Large intestine (tissue), 3 donors: ENCODE results near the gene RIPK3. TPM values are rescaled to one million over a fixed set of nuclear protein-coding genes. Genes with fewer than 3 reads are reported as not detected.

Experiments
- DNase-seq, 2 donors: peaks; one replicate each; pipeline versions ENCODE4 v3.0.0 to v3.0.0-alpha.2; 2013
- H3K27ac ChIP-seq: one replicate; pipeline ENCODE4 v1.5.1; 2013; ENCODE audit warnings: low read length
- H3K27me3 ChIP-seq: 2 replicates; pipeline ENCODE4 v1.6.1; 2013; ENCODE audit warnings: low read length; ENCODE audit not compliant: control insufficient read depth, insufficient read depth
- H3K36me3 ChIP-seq: 2 replicates; pipeline ENCODE4 v1.6.1; 2013; ENCODE audit warnings: low read length; ENCODE audit not compliant: control insufficient read depth, insufficient read depth
- H3K4me1 ChIP-seq: one replicate; pipeline ENCODE4 v1.6.1; 2013; ENCODE audit warnings: low read length; ENCODE audit not compliant: control insufficient read depth, insufficient read depth
- H3K4me3 ChIP-seq: one replicate; pipeline ENCODE4 v1.5.1; 2013; ENCODE audit warnings: low read length
- H3K9me3 ChIP-seq: one replicate; pipeline ENCODE4 v1.6.1; 2013; ENCODE audit warnings: mild to moderate bottlenecking, low read depth, low read length, moderate library complexity; ENCODE audit not compliant: control insufficient read depth
- WGBS: methylation state at CpG from one replicate; pipeline ENCODE4 v1.1.5; 2013; ENCODE audit warnings: low lambda C conversion rate; ENCODE audit not compliant: insufficient coverage; 5-methylcytosine and 5-hydroxymethylcytosine counted together
- polyA plus RNA-seq: library from polyadenylated mRNA; unstranded; fragments of 120-200 nt; gene quantifications from one replicate; pipeline ENCODE4 v1.2.1, GENCODE V29; 2013

The RIPK3 gene
- polyA plus RNA-seq, 1 donor = 14.8 TPM

DNA sequence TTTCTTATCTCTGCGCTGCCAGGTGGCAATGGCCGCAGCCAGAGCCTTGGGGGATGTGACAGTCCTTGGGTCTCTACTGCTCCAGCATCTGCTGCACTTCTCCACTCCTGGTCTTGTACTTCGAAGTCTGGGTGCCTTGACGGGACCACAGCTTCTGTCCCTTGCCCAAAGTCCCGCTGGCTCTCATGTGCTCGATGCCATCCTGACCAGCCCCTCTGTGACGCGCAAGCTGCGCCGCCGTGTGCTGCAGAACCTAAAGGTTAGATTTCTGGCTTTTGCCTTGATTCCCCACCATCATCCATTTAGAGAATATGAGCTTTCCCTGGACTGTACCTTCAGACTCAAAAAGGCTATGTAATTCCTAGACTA lies 35.8 kb downstream of the RIPK3 start:
- no CpG with 5 or more reads among the region's 11 CpGs for whole genome bisulfite sequencing
- H3K4me1 ChIP-seq = peaks cover 39% of the 10 kb centered on the region

DNA sequence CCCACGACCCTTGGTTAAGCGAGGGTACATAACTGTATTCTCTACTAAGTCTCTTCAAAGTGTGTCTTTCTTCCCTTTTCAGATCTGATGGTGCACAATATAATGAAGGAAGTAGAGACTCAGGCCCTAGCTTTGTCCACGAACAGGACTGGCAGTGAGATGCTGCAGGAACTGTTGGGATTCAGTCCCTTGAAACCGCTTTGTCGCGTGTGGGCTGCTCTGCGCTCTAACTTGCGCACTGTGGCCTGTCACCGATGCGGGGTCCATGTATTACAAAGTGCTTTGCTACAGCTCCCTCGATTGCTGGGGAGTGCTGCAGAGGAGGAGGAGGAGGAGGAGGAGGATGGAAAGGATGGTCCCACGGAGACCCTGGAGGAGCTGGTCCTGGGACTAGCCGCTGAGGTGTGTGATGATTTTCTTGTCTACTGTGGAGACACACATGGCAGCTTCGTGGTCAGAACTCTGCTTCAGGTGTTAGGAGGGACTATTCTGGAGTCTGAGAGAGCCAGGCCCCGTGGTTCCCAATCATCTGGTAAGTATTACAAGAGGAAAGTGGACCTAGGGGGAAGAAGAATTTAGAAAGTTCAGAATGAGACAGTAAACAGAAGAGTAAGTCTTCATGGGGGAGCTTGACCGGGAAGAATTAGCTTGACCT lies 39.3 kb downstream of the RIPK3 start:
- no peak for DNase-seq
- Histone ChIP-seq H3K27ac (peak overlapping the region; percentile 90), H3K9me3 (no peaks in the 10 kb centered on the region), H3K36me3 (peaks cover 52% of the 10 kb centered on the region), H3K4me1 (peaks cover 25% of the 10 kb centered on the region), H3K4me3 (peak overlapping the region; percentile 68), H3K27me3 (no peaks in the 10 kb centered on the region)
- WGBS = no CpG with 5 or more reads among the region's 16 CpGs

More for the DNA sequence above, 35.8 kb downstream of the RIPK3 start:
- no peak overlapping the region for H3K4me3 ChIP-seq
- no peak overlapping the region for H3K27ac ChIP-seq
- no peaks in the 10 kb centered on the region for H3K9me3 ChIP-seq
- DNase-seq = no peak
- H3K27me3 ChIP-seq = no peaks in the 10 kb centered on the region
- H3K36me3 ChIP-seq = peaks cover 56% of the 10 kb centered on the region

DNA sequence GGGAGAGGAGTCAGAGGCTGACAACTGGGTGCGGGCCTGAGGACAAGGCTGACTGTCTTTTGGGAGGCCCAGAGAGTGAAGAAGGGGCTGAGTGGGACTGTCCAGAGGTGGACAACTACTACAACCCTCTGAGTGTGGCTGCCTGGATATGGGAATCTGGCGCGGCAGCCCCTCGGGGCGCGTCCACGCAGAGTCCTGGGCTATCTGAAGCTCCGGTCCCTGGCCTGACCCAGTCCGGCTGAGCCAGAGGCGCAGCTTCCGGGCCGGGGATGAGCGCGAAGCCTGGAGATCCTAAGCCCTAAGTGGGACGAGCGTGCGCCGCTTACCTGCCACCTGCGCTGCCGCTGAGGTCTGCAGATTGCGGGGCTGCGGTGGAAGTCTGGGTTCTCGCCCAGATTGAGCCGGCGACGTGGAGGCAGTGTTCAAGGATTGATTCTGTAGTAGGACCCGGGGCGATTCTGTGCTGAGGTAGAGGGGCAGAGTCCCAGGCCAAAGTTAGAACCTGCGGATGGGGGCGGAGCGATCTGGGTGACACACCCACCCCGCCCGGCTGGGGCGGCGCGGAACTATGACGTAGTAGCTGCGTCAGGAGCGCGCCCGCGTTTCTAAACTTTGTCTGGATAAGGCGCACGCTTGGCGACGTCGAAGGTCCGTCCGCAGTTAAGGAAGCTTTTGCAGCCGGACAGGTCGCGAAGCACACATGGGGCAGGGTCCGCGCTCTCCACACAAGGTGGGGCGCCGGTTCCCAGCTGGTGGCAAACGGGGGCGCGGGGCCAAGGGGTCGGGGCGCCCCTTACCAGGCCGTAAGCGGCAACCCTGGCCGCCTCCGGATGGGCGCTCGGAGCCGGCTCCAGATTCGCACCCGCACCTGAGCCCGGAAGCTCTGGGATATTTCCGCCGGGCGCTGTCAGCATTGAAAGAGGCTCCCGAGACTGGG lies 40.3 kb downstream of the RIPK3 start, which contains the start of the genes DHRS1 and NOP9:
TSS of gene DHRS1 (minus strand) at position 526 of the 937 bp plus-strand sequence. CDS start 674 bp downstream, outside the sequence.
TSS of gene NOP9 (plus strand) at position 596 of the 937 bp plus-strand sequence. CDS start at position 701, 105 bp downstream.
- no peaks in the 10 kb centered on the region for H3K9me3 ChIP-seq
- peak; percentile 93 to 97 for DNase-seq
- peak within 1 kb of the TSS; percentile 68 for H3K4me3 ChIP-seq
- peaks cover 46% of the 10 kb centered on the region for H3K36me3 ChIP-seq
- H3K27me3 ChIP-seq = no peaks in the 10 kb centered on the region
- H3K27ac ChIP-seq = peak within 1 kb of the TSS; percentile 90
- WGBS = no CpG with 5 or more reads among the region's 75 CpGs
- H3K4me1 ChIP-seq = peaks cover 25% of the 10 kb centered on the region

DNA sequence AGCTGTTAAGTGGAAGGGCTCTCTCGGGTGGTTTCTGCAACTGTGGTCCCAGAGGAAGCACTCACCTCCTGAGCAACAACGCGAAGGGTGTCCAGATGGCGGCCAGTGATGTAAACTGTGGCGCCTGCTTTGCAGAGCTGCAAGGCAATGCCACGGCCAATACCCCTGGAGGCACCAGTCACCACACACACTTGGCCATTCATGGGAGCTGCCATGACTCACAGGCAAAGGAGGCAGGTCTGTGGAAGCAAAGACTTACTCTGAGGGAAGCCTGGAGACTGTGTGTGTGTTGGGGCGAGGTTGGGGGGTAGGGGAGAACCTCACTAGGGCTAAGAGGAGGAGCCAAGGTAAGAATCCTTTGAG lies 40.9 kb downstream of the RIPK3 start:
- H3K4me1 ChIP-seq = peaks cover 25% of the 10 kb centered on the region
- DNase-seq = no peak

DNA sequence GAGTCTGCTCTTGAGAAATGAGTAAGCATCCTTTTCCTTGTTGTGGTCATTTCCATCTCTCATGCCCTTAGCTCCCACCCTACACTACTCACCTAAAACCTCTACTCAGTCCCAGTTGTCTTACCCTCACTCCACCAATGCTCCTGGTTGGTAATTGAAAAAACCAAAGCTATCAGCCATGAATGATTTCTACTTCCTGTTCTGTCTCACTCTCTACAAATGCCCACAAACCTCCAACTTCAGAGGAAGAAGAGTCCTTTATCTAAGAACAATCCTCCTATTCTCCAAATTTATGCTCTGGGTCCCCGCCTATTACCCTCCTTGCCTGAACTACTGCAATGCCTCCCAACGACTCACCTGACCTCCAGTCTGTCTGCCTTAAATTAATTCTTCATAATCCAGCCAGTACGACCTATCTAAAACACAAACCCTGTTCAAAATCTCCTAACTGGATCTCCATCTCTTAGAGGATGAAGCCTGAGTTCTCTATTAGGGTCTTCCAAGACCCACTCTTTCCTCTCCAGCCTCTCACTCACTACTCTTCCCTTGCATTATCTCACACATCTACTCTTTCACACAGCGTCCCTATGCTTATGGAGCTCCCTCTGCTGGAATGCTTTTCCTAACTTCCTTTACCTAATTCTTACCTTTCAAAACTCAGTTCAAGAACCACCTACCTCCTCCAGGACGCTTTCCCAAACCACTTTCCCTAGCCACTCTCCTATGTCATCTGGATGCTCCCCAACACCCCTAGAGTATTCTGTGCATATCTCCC lies 42.4 kb downstream of the RIPK3 start:
- 0% methylated on average over 2 of the region's 5 CpGs for WGBS
- Histone ChIP-seq H3K27me3 (no peaks in the 10 kb centered on the region), H3K4me3 (no peak overlapping the region), H3K4me1 (peaks cover 19% of the 10 kb centered on the region), H3K27ac (peak overlapping the region; percentile 18), H3K9me3 (no peaks in the 10 kb centered on the region), H3K36me3 (peaks cover 34% of the 10 kb centered on the region)
- DNase-seq = peak in 1 of 2 donors; percentile 57

More for the DNA sequence above, 40.9 kb downstream of the RIPK3 start:
- H3K36me3 ChIP-seq = peaks cover 39% of the 10 kb centered on the region
- peak overlapping the region; percentile 90 for H3K27ac ChIP-seq
- H3K4me3 ChIP-seq = peak overlapping the region; percentile 68
- H3K9me3 ChIP-seq = no peaks in the 10 kb centered on the region
- no peaks in the 10 kb centered on the region for H3K27me3 ChIP-seq
- no CpG with 5 or more reads among the region's 7 CpGs for WGBS

DNA sequence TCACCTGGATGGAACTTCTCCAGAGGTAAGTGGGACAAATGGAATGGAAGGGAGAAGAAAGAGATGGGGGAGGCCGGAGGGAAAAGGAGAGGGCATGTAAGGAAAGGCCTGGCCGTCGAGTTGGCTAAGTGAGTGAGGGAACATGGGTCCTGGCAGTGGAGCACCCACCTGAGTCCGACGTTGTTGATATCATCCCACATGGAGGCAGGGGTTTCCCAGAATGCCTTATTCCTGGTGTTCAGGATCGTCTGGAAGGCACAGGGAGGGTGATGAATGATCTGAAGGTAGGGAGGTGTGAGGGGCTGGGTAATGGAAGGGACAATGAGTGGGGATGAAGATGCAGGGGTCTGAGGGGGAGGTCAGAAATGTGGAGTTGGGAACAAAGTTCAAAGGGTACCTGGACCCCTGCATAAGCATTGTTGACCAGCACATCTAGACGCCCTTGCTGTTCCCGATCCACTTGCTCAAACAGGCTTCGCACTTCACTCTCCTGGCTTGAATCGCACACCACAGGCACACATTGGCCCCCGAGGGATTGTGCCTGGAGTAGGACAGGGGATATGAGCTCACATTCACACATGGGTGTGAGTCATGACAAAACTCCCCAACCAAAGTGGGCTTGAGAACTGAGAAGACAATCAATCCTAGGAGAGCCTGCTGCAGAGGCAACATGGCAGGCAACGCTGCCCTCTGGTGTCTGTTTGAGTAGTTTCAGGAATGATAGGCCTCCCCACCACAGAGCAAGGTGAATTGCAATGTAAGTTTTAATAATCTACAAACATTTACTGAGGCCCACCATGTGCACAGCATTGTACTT lies 43.2 kb downstream of the RIPK3 start:
- H3K36me3 ChIP-seq = peaks cover 34% of the 10 kb centered on the region
- no peak overlapping the region for H3K4me3 ChIP-seq
- no peak overlapping the region for H3K27ac ChIP-seq
- peak; percentile 59 to 61 for DNase-seq
- no peaks in the 10 kb centered on the region for H3K27me3 ChIP-seq
- H3K4me1 ChIP-seq = peaks cover 19% of the 10 kb centered on the region
- WGBS = 100% methylated on average over 2 of the region's 12 CpGs
- H3K9me3 ChIP-seq = no peaks in the 10 kb centered on the region

DNA sequence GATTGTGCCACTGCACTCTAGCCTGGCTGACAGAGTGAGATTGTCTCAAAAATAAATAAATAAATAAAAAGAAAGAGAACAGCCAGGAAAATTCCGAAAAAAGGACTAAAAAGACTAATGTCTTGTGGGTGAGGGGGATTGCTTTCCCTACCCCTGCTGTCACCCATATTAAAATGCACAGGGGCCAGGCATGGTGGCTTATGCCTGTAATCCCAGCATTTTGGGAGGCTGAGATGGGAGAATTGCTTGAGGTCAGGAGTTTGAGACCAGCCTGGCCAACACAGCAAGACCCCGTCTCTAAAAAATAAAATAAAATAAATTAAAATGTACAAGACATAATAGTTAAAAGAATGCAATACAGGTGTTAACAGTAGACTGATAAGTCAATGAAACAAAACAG lies 46.3 kb downstream of the RIPK3 start:
- peaks cover 12% of the 10 kb centered on the region for H3K4me1 ChIP-seq
- peaks cover 56% of the 10 kb centered on the region for H3K36me3 ChIP-seq
- no peak for DNase-seq
- 100% methylated on average over 1 of the region's 2 CpGs for WGBS
- H3K4me3 ChIP-seq = no peak overlapping the region
- no peaks in the 10 kb centered on the region for H3K9me3 ChIP-seq
- no peak overlapping the region for H3K27ac ChIP-seq
- no peaks in the 10 kb centered on the region for H3K27me3 ChIP-seq

DNA sequence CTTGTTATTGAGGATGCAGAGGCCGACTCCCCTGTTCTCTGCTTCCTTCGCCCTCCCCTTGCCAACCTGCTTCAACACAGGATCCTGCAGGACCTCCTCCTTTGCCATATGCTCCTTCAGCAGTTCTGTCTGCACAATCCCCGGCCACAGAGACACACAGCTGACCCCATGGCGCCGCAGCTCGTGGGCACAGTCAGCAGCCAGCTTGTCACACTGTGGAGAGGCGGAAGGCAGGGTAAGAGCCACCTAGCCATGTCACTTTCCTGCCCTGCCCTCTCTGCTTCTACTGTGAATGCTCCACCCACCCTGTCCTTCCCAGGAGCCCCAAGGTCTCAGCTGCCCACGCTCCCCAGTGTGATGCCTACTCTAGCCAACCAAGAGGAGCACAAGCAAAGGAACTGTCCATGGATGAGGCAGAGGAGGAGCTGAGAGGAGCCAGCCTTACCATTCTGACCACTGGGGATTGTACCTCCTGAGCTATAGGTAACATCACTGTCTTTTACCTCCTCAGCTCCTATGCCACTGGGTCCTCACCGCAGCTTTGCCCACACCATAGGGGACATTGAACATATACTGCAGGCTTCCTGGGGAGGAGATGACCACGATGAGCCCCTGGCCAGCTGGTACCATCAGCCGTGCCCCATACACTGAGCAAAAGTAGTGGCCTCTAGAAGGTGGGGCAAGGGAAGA lies 47.5 kb downstream of the RIPK3 start:
- Histone ChIP-seq H3K36me3 (peaks cover 56% of the 10 kb centered on the region), H3K4me1 (peaks cover 4% of the 10 kb centered on the region), H3K4me3 (no peak overlapping the region), H3K27me3 (no peaks in the 10 kb centered on the region), H3K9me3 (no peaks in the 10 kb centered on the region), H3K27ac (no peak overlapping the region)
- no CpG with 5 or more reads among the region's 11 CpGs for WGBS
- no peak for DNase-seq

DNA sequence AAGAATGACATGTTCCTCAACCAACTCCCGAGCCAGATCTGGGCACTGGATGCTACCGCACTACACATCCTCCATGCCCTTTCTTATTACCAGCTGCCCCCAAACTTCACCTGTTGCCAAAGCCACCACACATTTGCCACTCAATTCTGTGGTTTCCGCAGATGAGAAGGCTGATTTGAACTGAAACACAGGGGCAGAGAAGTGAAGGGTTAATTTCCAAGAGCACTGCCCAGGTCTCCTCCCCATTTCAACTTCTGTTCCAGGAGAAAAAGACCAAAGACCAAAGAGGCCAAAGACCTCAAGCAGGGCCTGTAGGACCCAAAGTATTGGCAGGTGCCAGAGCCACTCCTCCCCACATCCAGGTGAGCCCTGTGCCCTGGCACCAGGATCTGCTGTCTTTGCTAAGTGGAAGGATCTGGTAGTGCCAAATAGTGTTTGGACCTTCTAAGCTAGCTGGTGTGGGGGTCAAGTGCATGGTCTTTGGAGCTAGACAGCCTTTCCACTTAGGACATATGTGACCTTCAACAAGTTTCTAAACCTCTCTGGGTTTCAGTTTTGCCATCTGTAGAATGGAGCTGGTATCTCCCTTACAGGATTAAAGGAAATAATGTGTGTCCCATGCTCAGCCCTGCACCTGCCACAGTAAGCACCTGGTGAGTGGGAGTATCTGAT lies 48.2 kb downstream of the RIPK3 start:
- no CpG with 5 or more reads among the region's 3 CpGs for WGBS
- H3K27me3 ChIP-seq = no peaks in the 10 kb centered on the region
- H3K27ac ChIP-seq = no peak overlapping the region
- no peak for DNase-seq
- no peaks in the 10 kb centered on the region for H3K9me3 ChIP-seq
- H3K4me3 ChIP-seq = no peak overlapping the region
- peaks cover 54% of the 10 kb centered on the region for H3K36me3 ChIP-seq
- peaks cover 2% of the 10 kb centered on the region for H3K4me1 ChIP-seq
